SW 1271 (cell line): ENCODE results near the gene FAM117A.
"Not testable (repeated sequence)": the region's sequence is repeated elsewhere in the genome, so short reads cannot be mapped to it uniquely, and the experiment has no call there.

ENCODE experiments used
- DNase-seq, 2 experiments: peaks; one replicate each; lab custom pipeline; 2025; lab: John Stamatoyannopoulos, UW

The FAM117A gene

DNA sequence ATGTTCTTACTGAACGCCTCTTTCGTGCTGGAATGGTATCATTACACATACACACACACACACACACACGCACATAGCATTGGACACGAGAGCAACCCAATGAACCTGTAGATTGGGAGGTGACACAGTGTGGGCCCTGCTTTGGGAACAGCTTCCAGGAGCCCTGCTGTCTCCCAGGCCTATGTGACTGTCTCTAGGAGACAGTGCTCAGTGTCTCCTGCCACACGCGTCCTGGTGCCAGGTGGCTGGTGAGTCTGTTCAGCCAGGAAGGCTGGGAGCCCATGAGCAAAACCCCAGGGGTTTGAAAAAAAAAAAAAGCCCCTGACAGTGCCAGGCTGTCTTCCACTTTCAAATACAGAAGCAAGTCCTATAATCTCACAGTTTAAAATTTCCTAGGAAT is 83.6 kb downstream of the FAM117A start:
- no peak for DNase-seq

DNA sequence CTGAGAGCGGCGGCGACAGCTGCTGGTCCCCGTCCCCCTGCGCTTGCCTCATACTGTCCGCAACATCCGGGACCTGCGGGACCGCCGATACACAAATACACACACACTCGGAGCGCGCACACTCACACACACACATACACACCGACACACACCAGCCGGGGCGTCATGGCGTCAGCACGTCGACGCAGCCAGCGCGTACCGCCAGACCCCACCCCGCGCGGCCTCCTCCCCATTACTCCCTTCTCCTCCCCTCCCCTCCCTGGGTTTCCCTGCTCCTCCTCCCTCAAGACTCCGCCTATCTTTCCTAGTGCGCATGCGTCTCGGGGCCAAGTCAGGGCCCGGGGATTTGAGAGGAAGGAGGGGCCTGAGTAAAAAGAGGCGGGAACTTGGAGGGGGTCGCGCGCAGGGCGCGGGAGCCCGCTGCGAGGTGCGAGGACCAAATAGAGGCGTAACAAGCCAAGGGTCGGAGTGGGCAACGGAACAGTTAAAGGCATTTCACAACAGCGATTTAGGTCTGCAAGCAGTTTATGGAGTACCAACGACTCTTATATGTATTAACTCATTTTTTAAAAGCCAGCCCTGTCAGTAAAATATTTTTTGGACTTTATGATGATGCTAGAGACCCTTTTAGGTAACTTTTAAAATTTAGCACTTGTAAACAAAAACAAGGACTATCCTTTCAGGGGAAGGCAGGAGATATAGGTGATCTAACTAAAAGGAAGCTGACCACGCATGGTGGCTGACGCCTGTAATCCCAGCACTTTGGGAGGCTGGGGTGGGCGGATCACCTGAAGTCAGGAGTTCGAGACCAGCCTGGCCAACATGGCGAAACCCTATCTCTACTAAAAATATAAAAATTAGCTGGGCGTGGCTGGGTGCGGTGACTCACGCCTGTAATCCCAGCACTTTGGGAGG is 85.7 kb downstream of the FAM117A start, which contains the start of gene SPOP:
Gene SPOP, minus strand, starts transcription at position 165 of the 915 bp plus-strand sequence. CDS start 55,287 bp downstream, outside the sequence.
- DNase-seq: peak; percentile 95 to 96

DNA sequence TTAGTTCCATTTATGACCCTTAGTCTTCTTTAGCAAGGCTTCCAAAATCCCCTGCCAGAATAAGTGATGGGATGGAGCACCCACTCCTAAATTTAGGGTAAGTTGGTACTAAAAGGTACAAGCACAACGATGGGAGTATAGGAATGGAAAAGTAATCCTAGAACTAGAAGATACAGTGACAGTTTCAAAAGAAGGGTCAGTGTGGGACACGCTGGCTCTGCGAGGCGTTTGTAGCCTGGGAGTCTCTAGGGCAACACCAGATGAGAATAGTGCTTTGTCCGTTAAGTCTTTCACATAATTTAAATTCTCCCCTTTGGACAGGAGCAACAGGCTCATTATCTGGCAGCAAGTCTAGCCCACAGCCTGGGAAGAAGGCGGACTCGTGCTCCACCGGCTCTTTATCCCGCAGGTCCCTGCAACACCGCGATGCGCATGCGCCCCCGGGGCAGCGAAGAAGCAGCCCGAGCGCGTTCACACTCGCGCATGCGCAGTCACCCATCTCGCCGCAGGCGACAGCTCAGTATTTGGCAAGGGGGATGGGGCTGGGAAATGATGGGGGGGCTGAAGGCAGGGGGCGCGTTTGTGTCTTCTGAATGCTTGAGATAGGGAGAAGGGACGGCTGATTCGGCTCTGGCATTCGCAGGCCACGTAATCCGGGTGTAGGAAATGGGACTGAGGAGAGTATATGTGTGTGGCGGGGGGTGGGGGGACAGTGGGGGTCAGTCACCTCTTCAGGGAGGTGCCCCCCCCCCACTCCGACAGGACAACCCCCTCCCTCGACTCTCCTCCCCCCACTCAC is 86.6 kb downstream of the FAM117A start:
- peak; percentile 85 to 87 for DNase-seq

DNA sequence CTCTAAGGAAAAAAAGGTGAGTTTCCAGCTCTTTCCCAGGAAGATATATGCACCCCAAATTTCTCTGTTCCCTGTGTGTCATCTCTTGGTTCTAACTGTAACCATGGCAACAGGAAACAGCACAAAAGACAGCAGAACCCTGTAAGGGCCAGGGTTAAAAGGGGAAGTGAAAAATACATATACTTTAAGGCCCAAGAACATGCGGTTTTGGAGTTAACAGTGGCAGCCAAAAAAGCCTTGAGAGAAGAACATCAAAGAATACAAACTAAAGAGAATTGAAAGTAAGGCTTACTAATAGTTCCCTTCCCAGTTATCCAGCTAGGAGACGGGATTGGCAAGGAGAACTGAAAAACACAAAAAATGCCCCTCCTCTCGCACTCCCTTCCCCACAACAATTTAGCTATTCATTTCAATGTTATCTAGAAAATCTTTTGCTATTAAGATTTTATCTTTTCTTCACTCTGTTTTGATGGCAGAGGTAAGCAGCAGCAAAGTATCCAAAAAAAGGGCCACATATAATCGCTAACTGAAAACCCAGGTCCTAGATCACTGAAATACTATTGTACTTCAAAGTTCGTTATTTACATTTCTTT is 87.6 kb downstream of the FAM117A start:
- peak in 1 of 2 experiments; percentile 22 for DNase-seq

GRCh38 chr17:49674507-49674906 is 89.4 kb downstream of the FAM117A start:
- DNase-seq: no peak

DNA sequence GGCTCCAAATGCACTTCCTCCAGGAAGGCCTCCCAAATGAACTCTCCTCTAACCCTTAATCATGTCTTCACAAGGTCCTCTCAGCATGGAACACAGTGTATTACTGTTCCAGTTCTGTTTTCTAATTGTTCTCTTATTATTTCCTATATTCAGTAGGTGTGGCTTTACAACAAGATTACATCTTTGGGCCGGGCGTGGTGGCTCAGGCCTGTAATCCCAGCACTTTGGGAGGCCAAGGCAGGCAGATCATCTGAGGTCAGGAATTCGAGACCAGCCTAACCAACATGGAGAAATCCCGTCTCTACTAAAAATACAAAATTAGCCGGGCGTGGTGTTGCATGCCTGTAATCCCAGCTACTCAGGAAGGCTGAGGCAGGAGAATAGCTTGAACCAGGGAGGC is 90.3 kb downstream of the FAM117A start:
- DNase-seq: not testable (repeated sequence)

DNA sequence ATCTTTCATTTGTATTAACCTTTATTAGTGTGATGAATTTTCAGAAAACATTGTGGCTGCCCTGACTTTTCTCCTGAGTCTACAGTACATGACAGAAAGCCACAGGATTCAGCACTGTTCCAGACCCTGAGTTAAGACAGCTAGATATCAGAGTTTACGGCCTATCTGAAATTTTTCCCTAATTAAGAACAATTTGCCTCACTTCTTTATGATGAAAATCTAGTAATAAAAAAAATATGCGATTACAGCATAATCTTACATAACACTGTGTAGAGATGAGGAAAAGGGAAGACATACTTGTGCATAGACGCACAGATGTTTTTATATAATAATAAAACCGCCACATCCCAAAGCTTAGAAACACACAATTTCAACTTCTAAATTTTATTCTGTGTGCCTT is 93.3 kb downstream of the FAM117A start:
- DNase-seq: no peak

GRCh38 chr17:49670002-49670401 is 93.9 kb downstream of the FAM117A start:
- DNase-seq: no peak

DNA sequence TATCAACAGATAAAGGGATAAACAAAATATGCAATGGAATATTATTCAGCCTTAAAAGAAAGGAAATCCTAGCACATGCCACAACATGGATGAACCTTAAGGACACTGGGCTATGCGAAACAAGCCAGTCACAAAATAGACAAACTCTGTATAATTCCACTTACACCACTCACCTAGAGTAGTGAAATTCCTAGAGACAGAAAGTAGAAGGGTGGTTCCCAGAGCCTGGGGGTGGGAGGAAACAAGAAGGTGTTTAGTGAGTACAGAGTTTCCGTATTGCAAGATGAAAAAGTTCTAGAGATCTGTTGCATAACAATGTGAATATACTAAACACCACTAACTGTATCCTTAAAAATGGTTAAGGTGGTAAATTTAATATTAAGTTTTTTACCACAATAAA is 96.1 kb downstream of the FAM117A start:
- DNase-seq: no peak

- no peak for DNase-seq
Observed at GRCh38 chr17:49664706-49665211, 99.2 kb downstream of the FAM117A start.
